Activated T-cell treated with anti-CD3 and anti-CD28 coated beads, Interleukin-2, amount 50 U/mL, for 4 hours (primary cell): ENCODE data around the gene PTPN18. TPM values are rescaled to one million over a fixed set of nuclear protein-coding genes. Genes with fewer than 3 reads are reported as not detected.
A peak's percentile ranks its signal among the peaks of the same experiment; 100 is the strongest.
"Not testable (repeated sequence)": the region's sequence is repeated elsewhere in the genome, so short reads cannot be mapped to it uniquely, and the experiment has no call there.

Source experiments
- ATAC-seq, 2 donors: fragments of 200-7000 bp; cut with Tn5 transposase; one replicate each; pipeline ENCODE4 v1.10.0; 2021
- DNase-seq: peaks from one replicate; pipeline ENCODE4 v3.0.0-alpha.2; 2020
- H3K27me3 Mint-ChIP-seq: one replicate; pipeline ENCODE4 v1.8.0; 2021; ENCODE audit warnings: low read depth, mixed read lengths
- H3K36me3 Mint-ChIP-seq: one replicate; pipeline ENCODE4 v1.8.0; 2022; ENCODE audit warnings: mixed read lengths; ENCODE audit not compliant: insufficient read depth
- H3K4me1 Mint-ChIP-seq: one replicate; pipeline ENCODE4 v1.8.0; 2021; ENCODE audit warnings: low read depth, mixed read lengths
- H3K4me3 Mint-ChIP-seq: one replicate; pipeline ENCODE4 v1.8.0; 2021; ENCODE audit warnings: mild to moderate bottlenecking, moderate library complexity, mixed read lengths
- H3K9me3 Mint-ChIP-seq: one replicate; pipeline ENCODE4 v1.8.0; 2021; ENCODE audit warnings: mixed read lengths
- total RNA-seq, 3 donors: library from RNA; stranded (reverse); gene quantifications; one replicate each; pipeline ENCODE4 v1.2.1, GENCODE V29; 2021

Gene PTPN18
- total RNA-seq, 3 donors from 2014 or later = 26.6 to 30.4 (median 30.0) TPM

GRCh38 chr2:130390460-130391057, 34.7 kb downstream of the PTPN18 start:
- ATAC-seq = no peak
- Mint-ChIP-seq H3K9me3 (no peaks in the 10 kb centered on the region), H3K4me1 (peaks cover 6% of the 10 kb centered on the region)

GRCh38 chr2:130391058-130391871, 35.4 kb downstream of the PTPN18 start:
- Mint-ChIP-seq H3K9me3 (no peaks in the 10 kb centered on the region), H3K4me3 (peak overlapping the region; percentile 82), H3K4me1 (peaks cover 6% of the 10 kb centered on the region), H3K27me3 (peaks cover 9% of the 10 kb centered on the region), H3K36me3 (no peaks in the 10 kb centered on the region)
- DNase-seq = peak; percentile 49
- ATAC-seq = peak; percentile 98 to 99

More at GRCh38 chr2:130390460-130391057, 34.7 kb downstream of the PTPN18 start:
- H3K36me3 Mint-ChIP-seq = no peaks in the 10 kb centered on the region
- DNase-seq = no peak
- peaks cover 7% of the 10 kb centered on the region for H3K27me3 Mint-ChIP-seq
- peak overlapping the region; percentile 82 for H3K4me3 Mint-ChIP-seq

GRCh38 chr2:130391872-130392670, 36.2 kb downstream of the PTPN18 start:
- H3K27me3 Mint-ChIP-seq = peaks cover 10% of the 10 kb centered on the region
- H3K4me3 Mint-ChIP-seq = peak overlapping the region; percentile 82
- H3K36me3 Mint-ChIP-seq = no peaks in the 10 kb centered on the region
- peaks cover 6% of the 10 kb centered on the region for H3K4me1 Mint-ChIP-seq
- ATAC-seq (no peak), DNase-seq (no peak)
- H3K9me3 Mint-ChIP-seq = no peaks in the 10 kb centered on the region

DNA sequence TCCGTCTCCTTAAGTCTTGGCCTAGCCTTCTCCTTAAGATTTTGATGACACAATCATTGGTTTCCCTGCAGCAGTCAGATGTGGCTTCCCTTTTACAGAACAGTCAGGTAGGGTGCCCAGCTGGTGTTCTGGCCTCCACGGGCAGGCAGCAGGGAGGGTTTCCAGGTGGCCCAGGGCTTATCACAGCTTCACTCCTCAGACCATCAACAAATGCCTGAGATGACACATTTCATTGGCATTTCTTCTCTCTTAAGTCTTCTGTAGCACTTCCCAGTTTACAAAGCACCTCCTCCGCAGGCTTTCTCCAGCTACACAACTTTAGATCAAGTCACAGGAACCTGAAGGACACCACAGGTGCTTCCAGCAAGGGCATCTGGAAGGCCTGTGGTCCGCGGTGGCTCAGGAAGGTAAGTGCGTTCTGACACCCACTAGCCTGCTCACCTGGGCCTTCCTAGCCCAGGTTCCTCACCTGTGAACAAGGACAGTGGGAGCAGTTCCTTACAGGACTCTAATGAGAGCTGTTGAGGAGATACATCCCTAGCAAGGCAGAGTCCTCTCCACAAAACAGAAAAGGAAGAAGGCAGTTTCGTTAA, 37.6 kb downstream of the PTPN18 start:
- H3K4me3 Mint-ChIP-seq = no peak overlapping the region
- H3K27me3 Mint-ChIP-seq = peaks cover 10% of the 10 kb centered on the region
- no peaks in the 10 kb centered on the region for H3K36me3 Mint-ChIP-seq
- DNase-seq (no peak), ATAC-seq (no peak)
- H3K9me3 Mint-ChIP-seq = no peaks in the 10 kb centered on the region
- H3K4me1 Mint-ChIP-seq = peaks cover 6% of the 10 kb centered on the region

- not testable (repeated sequence) for H3K4me3 Mint-ChIP-seq, H3K36me3 Mint-ChIP-seq, ATAC-seq, H3K27me3 Mint-ChIP-seq, H3K9me3 Mint-ChIP-seq, DNase-seq, H3K4me1 Mint-ChIP-seq
Observed at GRCh38 chr2:130406280-130406679, 50.4 kb downstream of the PTPN18 start.

GRCh38 chr2:130416693-130417092, 60.8 kb downstream of the PTPN18 start:
- H3K4me3 Mint-ChIP-seq, H3K4me1 Mint-ChIP-seq, DNase-seq, H3K27me3 Mint-ChIP-seq, H3K9me3 Mint-ChIP-seq, ATAC-seq, H3K36me3 Mint-ChIP-seq: not testable (repeated sequence)

GRCh38 chr2:130418845-130419244, 63.0 kb downstream of the PTPN18 start:
- DNase-seq, H3K36me3 Mint-ChIP-seq, H3K4me3 Mint-ChIP-seq, ATAC-seq, H3K4me1 Mint-ChIP-seq, H3K27me3 Mint-ChIP-seq, H3K9me3 Mint-ChIP-seq: not testable (repeated sequence)

Other genes with a start within 250 kb of the PTPN18 start
- gene POTEF, start 226.8 kb upstream of the PTPN18 start, total RNA-seq = not detected
- gene CCDC74B, start 210.9 kb upstream of the PTPN18 start, total RNA-seq = under 1 TPM; 0.23 to 0.43 (median 0.29) TPM
- gene SMPD4, start 174.5 kb upstream of the PTPN18 start, total RNA-seq = 100 to 1,000 TPM; 102 to 113 (median 103) TPM
- 100 to 1,000 TPM; 263 to 292 (median 276) TPM for gene MZT2B, start 173.8 kb upstream of the PTPN18 start, total RNA-seq
- not detected for gene TUBA3E, start 157.6 kb upstream of the PTPN18 start, total RNA-seq
- 100 to 1,000 TPM; 316 to 326 (median 319) TPM for gene IMP4, start 13.2 kb upstream of the PTPN18 start, total RNA-seq
- gene POTEI, start 153.3 kb downstream of the PTPN18 start, total RNA-seq = not detected
- not detected for gene CFC1B, start 165.2 kb downstream of the PTPN18 start, total RNA-seq
- gene CFC1, start 243.5 kb downstream of the PTPN18 start, total RNA-seq = under 1 TPM in 1 of 3 donors, not detected in 2; 0.18 TPM